ENCODE data around the gene HAUS7.

HAUS7 gene

GRCh38 chrX:153477364-153477857, 7.0 kb upstream of the HAUS7 start:
- Histone ChIP-seq H3K27ac (ENCODE audit: low read length) (no peak overlapping the region), H3K9ac (ENCODE audit: low read length in 2 of 2) (no peak overlapping the region), H3K4me3 (ENCODE audit: low read length in 2 of 2) (no peak overlapping the region), H3K9me3 (ENCODE audit: control insufficient read depth in 2 of 2, low read length in 2 of 2) (no peaks in the 10 kb centered on the region), H3K36me3 (ENCODE audit: control insufficient read depth in 2 of 2, insufficient read depth in 2 of 2, low read length in 2 of 2) (no peaks in the 10 kb centered on the region), H3K27me3 (ENCODE audit: control insufficient read depth in 1 of 2, insufficient read depth in 2 of 2, low read length in 2 of 2) (peaks cover 0 to 7% of the 10 kb centered on the region in 2 donors), H3K4me1 (ENCODE audit: control insufficient read depth, insufficient read depth, low read length) (peaks cover 15% of the 10 kb centered on the region)

- Histone ChIP-seq H3K27ac (ENCODE audit: low read length) (no peak overlapping the region), H3K4me3 (ENCODE audit: low read length in 2 of 2) (no peak overlapping the region), H3K27me3 (ENCODE audit: control insufficient read depth in 1 of 2, insufficient read depth in 2 of 2, low read length in 2 of 2) (peaks cover 0 to 7% of the 10 kb centered on the region in 2 donors), H3K36me3 (ENCODE audit: control insufficient read depth in 2 of 2, insufficient read depth in 2 of 2, low read length in 2 of 2) (no peaks in the 10 kb centered on the region), H3K9ac (ENCODE audit: low read length in 2 of 2) (no peak overlapping the region), H3K4me1 (ENCODE audit: control insufficient read depth, insufficient read depth, low read length) (peaks cover 15% of the 10 kb centered on the region), H3K9me3 (ENCODE audit: control insufficient read depth in 2 of 2, low read length in 2 of 2) (no peaks in the 10 kb centered on the region)
These were observed 6.4 kb upstream of the HAUS7 start for GRCh38 chrX:153476666-153477363.

- Histone ChIP-seq H3K36me3 (ENCODE audit: control insufficient read depth in 2 of 2, insufficient read depth in 2 of 2, low read length in 2 of 2) (no peaks in the 10 kb centered on the region), H3K27ac (ENCODE audit: low read length) (no peak overlapping the region), H3K9ac (ENCODE audit: low read length in 2 of 2) (no peak overlapping the region), H3K4me3 (ENCODE audit: low read length in 2 of 2) (no peak overlapping the region), H3K4me1 (ENCODE audit: control insufficient read depth, insufficient read depth, low read length) (peaks cover 15% of the 10 kb centered on the region), H3K9me3 (ENCODE audit: control insufficient read depth in 2 of 2, low read length in 2 of 2) (no peaks in the 10 kb centered on the region), H3K27me3 (ENCODE audit: control insufficient read depth in 1 of 2, insufficient read depth in 2 of 2, low read length in 2 of 2) (peaks cover 0 to 11% of the 10 kb centered on the region in 2 donors)
These were observed 5.4 kb upstream of the HAUS7 start for GRCh38 chrX:153475751-153476281.

GRCh38 chrX:153475271-153475670, 4.9 kb upstream of the HAUS7 start:
- Histone ChIP-seq H3K36me3 (ENCODE audit: control insufficient read depth in 2 of 2, insufficient read depth in 2 of 2, low read length in 2 of 2) (no peaks in the 10 kb centered on the region), H3K4me1 (ENCODE audit: control insufficient read depth, insufficient read depth, low read length) (peaks cover 15% of the 10 kb centered on the region), H3K4me3 (ENCODE audit: low read length in 2 of 2) (peak overlapping the region in 1 of 2 donors; percentile 44), H3K9me3 (ENCODE audit: control insufficient read depth in 2 of 2, low read length in 2 of 2) (no peaks in the 10 kb centered on the region), H3K9ac (ENCODE audit: low read length in 2 of 2) (peak overlapping the region in 1 of 2 donors; percentile 9), H3K27ac (ENCODE audit: low read length) (no peak overlapping the region), H3K27me3 (ENCODE audit: control insufficient read depth in 1 of 2, insufficient read depth in 2 of 2, low read length in 2 of 2) (peaks cover 0 to 11% of the 10 kb centered on the region in 2 donors)

GRCh38 chrX:153474718-153475117, 4.3 kb upstream of the HAUS7 start:
- Histone ChIP-seq H3K36me3 (ENCODE audit: control insufficient read depth in 2 of 2, insufficient read depth in 2 of 2, low read length in 2 of 2) (no peaks in the 10 kb centered on the region), H3K4me3 (ENCODE audit: low read length in 2 of 2) (peak overlapping the region in 1 of 2 donors; percentile 44), H3K9me3 (ENCODE audit: control insufficient read depth in 2 of 2, low read length in 2 of 2) (no peaks in the 10 kb centered on the region), H3K4me1 (ENCODE audit: control insufficient read depth, insufficient read depth, low read length) (peaks cover 20% of the 10 kb centered on the region), H3K9ac (ENCODE audit: low read length in 2 of 2) (peak overlapping the region in 1 of 2 donors; percentile 9), H3K27ac (ENCODE audit: low read length) (no peak overlapping the region), H3K27me3 (ENCODE audit: control insufficient read depth in 1 of 2, insufficient read depth in 2 of 2, low read length in 2 of 2) (peaks cover 0 to 11% of the 10 kb centered on the region in 2 donors)

- Histone ChIP-seq H3K9ac (ENCODE audit: low read length in 2 of 2) (no peak overlapping the region), H3K9me3 (ENCODE audit: control insufficient read depth in 2 of 2, low read length in 2 of 2) (no peaks in the 10 kb centered on the region), H3K27ac (ENCODE audit: low read length) (no peak overlapping the region), H3K27me3 (ENCODE audit: control insufficient read depth in 1 of 2, insufficient read depth in 2 of 2, low read length in 2 of 2) (peaks cover 0 to 11% of the 10 kb centered on the region in 2 donors), H3K4me1 (ENCODE audit: control insufficient read depth, insufficient read depth, low read length) (peaks cover 25% of the 10 kb centered on the region), H3K4me3 (ENCODE audit: low read length in 2 of 2) (no peak overlapping the region), H3K36me3 (ENCODE audit: control insufficient read depth in 2 of 2, insufficient read depth in 2 of 2, low read length in 2 of 2) (no peaks in the 10 kb centered on the region)
These were observed 3.9 kb upstream of the HAUS7 start for GRCh38 chrX:153474266-153474665.

GRCh38 chrX:153473126-153473525, 2.8 kb upstream of the HAUS7 start:
- Histone ChIP-seq H3K27me3 (ENCODE audit: control insufficient read depth in 1 of 2, insufficient read depth in 2 of 2, low read length in 2 of 2) (peaks cover 0 to 11% of the 10 kb centered on the region in 2 donors), H3K4me1 (ENCODE audit: control insufficient read depth, insufficient read depth, low read length) (peaks cover 28% of the 10 kb centered on the region), H3K9me3 (ENCODE audit: control insufficient read depth in 2 of 2, low read length in 2 of 2) (no peaks in the 10 kb centered on the region), H3K9ac (ENCODE audit: low read length in 2 of 2) (no peak overlapping the region), H3K36me3 (ENCODE audit: control insufficient read depth in 2 of 2, insufficient read depth in 2 of 2, low read length in 2 of 2) (no peaks in the 10 kb centered on the region), H3K4me3 (ENCODE audit: low read length in 2 of 2) (no peak overlapping the region), H3K27ac (ENCODE audit: low read length) (no peak overlapping the region)

- H3K36me3 ChIP-seq (ENCODE audit: control insufficient read depth in 2 of 2, insufficient read depth in 2 of 2, low read length in 2 of 2), result no peaks in the 10 kb centered on the region
- H3K4me1 ChIP-seq (ENCODE audit: control insufficient read depth, insufficient read depth, low read length), result peaks cover 29% of the 10 kb centered on the region
- H3K4me3 ChIP-seq (ENCODE audit: low read length in 2 of 2), result no peak overlapping the region
- H3K9me3 ChIP-seq (ENCODE audit: control insufficient read depth in 2 of 2, low read length in 2 of 2), result no peaks in the 10 kb centered on the region
- peaks cover 0 to 8% of the 10 kb centered on the region in 2 donors for H3K27me3 ChIP-seq (ENCODE audit: control insufficient read depth in 1 of 2, insufficient read depth in 2 of 2, low read length in 2 of 2)
- H3K9ac ChIP-seq (ENCODE audit: low read length in 2 of 2), result no peak overlapping the region
- no peak overlapping the region for H3K27ac ChIP-seq (ENCODE audit: low read length)
These were observed 1.4 kb upstream of the HAUS7 start for GRCh38 chrX:153471663-153472280.

- Histone ChIP-seq H3K27me3 (ENCODE audit: control insufficient read depth in 1 of 2, insufficient read depth in 2 of 2, low read length in 2 of 2) (peaks cover 0 to 8% of the 10 kb centered on the region in 2 donors), H3K27ac (ENCODE audit: low read length) (no peak overlapping the region), H3K4me1 (ENCODE audit: control insufficient read depth, insufficient read depth, low read length) (peaks cover 22% of the 10 kb centered on the region), H3K9me3 (ENCODE audit: control insufficient read depth in 2 of 2, low read length in 2 of 2) (no peaks in the 10 kb centered on the region), H3K9ac (ENCODE audit: low read length in 2 of 2) (peak overlapping the region; percentile 58 to 72), H3K36me3 (ENCODE audit: control insufficient read depth in 2 of 2, insufficient read depth in 2 of 2, low read length in 2 of 2) (no peaks in the 10 kb centered on the region), H3K4me3 (ENCODE audit: low read length in 2 of 2) (peak overlapping the region; percentile 76 to 80)
These were observed 465 bp downstream of the HAUS7 start for GRCh38 chrX:153469811-153470410.

GRCh38 chrX:153468008-153468580, 2.3 kb downstream of the HAUS7 start:
- Histone ChIP-seq H3K9me3 (ENCODE audit: control insufficient read depth in 2 of 2, low read length in 2 of 2) (no peaks in the 10 kb centered on the region), H3K4me1 (ENCODE audit: control insufficient read depth, insufficient read depth, low read length) (peaks cover 21% of the 10 kb centered on the region), H3K9ac (ENCODE audit: low read length in 2 of 2) (no peak overlapping the region), H3K27me3 (ENCODE audit: control insufficient read depth in 1 of 2, insufficient read depth in 2 of 2, low read length in 2 of 2) (peaks cover 0 to 12% of the 10 kb centered on the region in 2 donors), H3K36me3 (ENCODE audit: control insufficient read depth in 2 of 2, insufficient read depth in 2 of 2, low read length in 2 of 2) (no peaks in the 10 kb centered on the region), H3K27ac (ENCODE audit: low read length) (no peak overlapping the region), H3K4me3 (ENCODE audit: low read length in 2 of 2) (no peak overlapping the region)

All from stomach smooth muscle (tissue), 2 donors.